H7 (cell line): ENCODE measurements around the gene ARL2BP. TPM values are rescaled to one million over a fixed set of nuclear protein-coding genes. Genes with fewer than 3 reads are reported as not detected.

ENCODE experiments used
- DNase-seq: peaks from one replicate; pipeline ENCODE4 v3.0.0; 2012
- H3K27me3 ChIP-seq: 2 replicates; pipeline ENCODE4 v1.6.0; 2011; ENCODE audit warnings: mild to moderate bottlenecking, low read length; ENCODE audit not compliant: control insufficient read depth, insufficient read depth
- H3K36me3 ChIP-seq: replicated peaks from 2 replicates; pipeline ENCODE4 v1.5.1; 2011; ENCODE audit warnings: low read length; ENCODE audit not compliant: control insufficient read depth, insufficient read depth
- H3K4me3 ChIP-seq: 2 replicates; pipeline ENCODE4 v1.5.1; 2011; ENCODE audit warnings: low read depth, mild to moderate bottlenecking, control low read depth, low read length, moderate library complexity; ENCODE audit not compliant: insufficient read depth
- total RNA-seq: library from RNA; depleted of rRNA; stranded (reverse); fragments of >200 nt; shearing (Covaris generic); gene quantifications from 2 replicates; pipeline ENCODE4 v1.2.3, GENCODE V29; 2014; rRNA removed

ARL2BP gene
- total RNA-seq, 1 experiment from 2014 or later, result 27.7 TPM

DNA sequence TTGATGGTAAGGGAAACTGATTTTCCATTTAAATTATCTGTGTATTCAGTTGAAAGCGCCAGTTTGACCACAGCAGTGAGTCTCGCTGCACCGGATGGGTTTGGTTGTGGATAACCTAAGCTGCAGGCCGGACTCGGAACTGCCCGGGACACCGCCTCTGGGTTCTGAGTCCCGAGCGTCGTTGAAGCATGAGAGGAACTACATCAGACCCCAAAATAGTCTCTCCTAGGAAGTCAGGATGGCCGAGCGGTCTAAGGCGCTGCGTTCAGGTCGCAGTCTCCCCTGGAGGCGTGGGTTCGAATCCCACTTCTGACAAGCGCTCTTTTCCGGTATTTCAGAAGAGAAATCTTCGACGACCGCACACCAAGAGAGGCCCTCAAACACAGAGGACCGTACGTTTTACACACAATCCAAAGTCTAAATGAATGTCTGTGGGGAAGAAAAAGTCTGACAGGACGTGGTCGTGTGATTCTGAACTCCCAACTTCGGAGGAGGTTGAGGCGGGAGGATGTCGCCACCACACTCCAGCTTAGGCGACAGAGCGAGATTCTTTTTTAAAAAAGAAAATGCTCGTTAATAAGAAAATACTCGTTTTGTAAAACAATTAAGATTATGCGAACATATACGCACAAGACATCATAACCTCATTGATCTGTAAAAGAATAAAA lies 54.8 kb downstream of the ARL2BP start:
- no peaks in the 10 kb centered on the region for H3K36me3 ChIP-seq
- peaks cover 2% of the 10 kb centered on the region; the same call in 1 of the 2 replicates for H3K27me3 ChIP-seq
- peak overlapping the region; percentile 62 for H3K4me3 ChIP-seq
- peak; percentile 79 for DNase-seq

DNA sequence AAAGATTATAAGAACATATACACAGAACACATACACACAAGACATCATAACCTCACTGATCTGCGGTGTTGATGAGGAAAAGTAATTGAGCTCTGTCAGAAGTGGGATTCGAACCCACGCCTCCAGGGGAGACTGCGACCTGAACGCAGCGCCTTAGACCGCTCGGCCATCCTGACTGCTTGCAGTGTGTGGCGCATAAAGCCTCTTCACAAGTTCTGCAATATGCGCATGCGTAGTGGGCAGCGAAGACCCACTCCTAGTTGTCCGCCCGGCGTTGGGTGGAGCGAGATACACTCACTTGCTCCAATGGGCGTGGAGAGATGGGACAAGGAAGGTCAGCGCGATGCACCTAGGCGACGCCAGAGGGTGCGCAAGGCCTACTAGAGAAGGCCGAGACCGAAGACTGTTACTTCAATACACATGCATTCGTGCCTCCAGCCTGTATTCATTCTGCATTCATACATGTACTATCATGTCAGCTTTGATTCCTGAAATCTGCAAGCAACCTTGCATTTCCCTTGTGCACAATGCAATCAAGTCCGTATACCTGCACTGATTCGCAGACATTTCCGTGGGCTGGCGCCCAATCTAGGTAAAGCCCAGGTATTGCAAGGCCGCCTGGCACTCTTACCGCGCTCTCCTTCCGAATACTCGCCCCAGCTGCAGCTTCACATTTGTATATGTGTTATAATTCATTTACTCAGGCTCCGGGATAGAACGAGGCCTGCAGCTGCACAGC lies 55.5 kb downstream of the ARL2BP start:
- peak; percentile 90 for DNase-seq
- peak overlapping the region; percentile 62 for H3K4me3 ChIP-seq
- H3K27me3 ChIP-seq, result peaks cover 2% of the 10 kb centered on the region; the same call in 1 of the 2 replicates
- no peaks in the 10 kb centered on the region for H3K36me3 ChIP-seq

- Histone ChIP-seq H3K4me3 (peak overlapping the region; percentile 60), H3K27me3 (peaks cover 2% of the 10 kb centered on the region; the same call in 1 of the 2 replicates), H3K36me3 (no peaks in the 10 kb centered on the region)
- DNase-seq, result peak; percentile 62
Measured at GRCh38 chr16:57301126-57301817, 56.2 kb downstream of the ARL2BP start.

Other genes with a start within 250 kb of the ARL2BP start
- 19.4 and 21.1 TPM in 2 replicates for gene CPNE2, start 152.7 kb upstream of the ARL2BP start, total RNA-seq
- gene PSME3IP1, start 59.2 kb upstream of the ARL2BP start, total RNA-seq, result 60.9 and 63.3 TPM in 2 replicates
- 31.0 and 49.8 TPM in 2 replicates for gene RSPRY1, start 58.9 kb upstream of the ARL2BP start, total RNA-seq
- gene PLLP, start 39.4 kb downstream of the ARL2BP start, total RNA-seq, result 1.6 and 3.0 TPM in 2 replicates
- not detected in 2 replicates for gene CCL22, start 113.5 kb downstream of the ARL2BP start, total RNA-seq
- 0.67 and 2.1 TPM in 2 replicates for gene CX3CL1, start 127.2 kb downstream of the ARL2BP start, total RNA-seq
- gene CCL17, start 159.5 kb downstream of the ARL2BP start, total RNA-seq, result not detected in 2 replicates
- gene CIAPIN1, start 202.1 kb downstream of the ARL2BP start, total RNA-seq, result 114 and 134 TPM in 2 replicates
- 43.3 and 59.6 TPM in 2 replicates for gene COQ9, start 202.2 kb downstream of the ARL2BP start, total RNA-seq
- gene POLR2C, start 217.4 kb downstream of the ARL2BP start, total RNA-seq, result 178 and 189 TPM in 2 replicates
- gene DOK4, start 241.2 kb downstream of the ARL2BP start, total RNA-seq, result 15.3 and 15.7 TPM in 2 replicates